Raji (cell line): ENCODE measurements around the gene INPP5A.

Experiments used
- POLR2A ChIP-seq: IDR thresholded peaks from 2 replicates; pipeline ENCODE4 v1.6.1; 2011; ENCODE audit warnings: low read depth, low read length, control low read depth; ENCODE audit not compliant: insufficient read depth

Gene INPP5A

GRCh38 chr10:132630156-132630555 is 92.6 kb downstream of the INPP5A start:
- no peak for TF ChIP-seq POLR2A

GRCh38 chr10:132630666-132631337 is 93.2 kb downstream of the INPP5A start:
- no peak for TF ChIP-seq POLR2A

GRCh38 chr10:132631338-132631735 is 93.8 kb downstream of the INPP5A start:
- no peak for TF ChIP-seq POLR2A

GRCh38 chr10:132632091-132632561 is 94.5 kb downstream of the INPP5A start:
- TF ChIP-seq POLR2A = no peak

GRCh38 chr10:132632851-132633684 is 95.5 kb downstream of the INPP5A start:
- no peak for TF ChIP-seq POLR2A

- TF ChIP-seq POLR2A = no peak
Observed at GRCh38 chr10:132634241-132634946, 96.8 kb downstream of the INPP5A start.

- TF ChIP-seq POLR2A = no peak
Observed at GRCh38 chr10:132634947-132635271, 97.3 kb downstream of the INPP5A start.

GRCh38 chr10:132636358-132636757 is 98.8 kb downstream of the INPP5A start:
- TF ChIP-seq POLR2A = no peak

- no peak for TF ChIP-seq POLR2A
Observed at GRCh38 chr10:132637477-132638129, 100.0 kb downstream of the INPP5A start.

GRCh38 chr10:132638130-132638515 is 100.5 kb downstream of the INPP5A start:
- no peak for TF ChIP-seq POLR2A

GRCh38 chr10:132639470-132639869 is 101.9 kb downstream of the INPP5A start:
- TF ChIP-seq POLR2A = no peak

GRCh38 chr10:132640326-132641125 is 102.9 kb downstream of the INPP5A start:
- TF ChIP-seq POLR2A = no peak

GRCh38 chr10:132641401-132641800 is 103.8 kb downstream of the INPP5A start:
- no peak for TF ChIP-seq POLR2A

- no peak for TF ChIP-seq POLR2A
Observed at GRCh38 chr10:132641966-132642731, 104.6 kb downstream of the INPP5A start.
